Measurements from ENCODE around the gene VPS29.

GRCh38 chr12:110543252-110543959 lies 41.5 kb upstream of the VPS29 start:
- TF ChIP-seq ATF3 (IDR thresholded peaks at IDR 0.05), result no peak
- no peak for TF ChIP-seq ATF3 (CRISPR knock-in tag; conservative IDR thresholded peaks at IDR 0.05)
- no peak for TF ChIP-seq RNF219 (CRISPR knock-in tag; IDR thresholded peaks at IDR 0.05)
- TF ChIP-seq CBX2 (IDR thresholded peaks at IDR 0.05; ENCODE audit: insufficient read depth, low read length, poor library complexity, severe bottlenecking), result no peak

Measured in K562 (cell line).